H1 (cell line): Measurements from ENCODE around the gene ZNF771. TPM values are rescaled to one million over a fixed set of nuclear protein-coding genes. Genes with fewer than 3 reads are reported as not detected.

ENCODE experiments used
- CTCF ChIA-PET: fragments of 300-600 bp; sonication (Branson Sonifier 250); formaldehyde crosslinking; loops from one replicate; lab custom pipeline; 2021; ENCODE audit not compliant: partially characterized antibody; lab: Charles Lee
- POLR2A ChIA-PET: fragments of 300-600 bp; sonication (Branson Sonifier 250); formaldehyde crosslinking; loops from one replicate; lab custom pipeline; 2021; ENCODE audit warnings: inconsistent platforms; ENCODE audit not compliant: partially characterized antibody; lab: Charles Lee
- DNase-seq, 2 experiments: peaks; one replicate each; pipeline versions ENCODE4 v3.0.0 to v3.0.0-alpha.2; 2010 to 2022; ENCODE audit warnings: low spot score in 2 of 2, low read depth in 1 of 2, mixed read lengths in 1 of 2
- FAIRE-seq: peaks from 2 replicates; lab custom pipeline; 2011; peaks lifted over from hg19 to GRCh38; lab: Jason Lieb, UNC
- H2AFZ ChIP-seq: 2 replicates; pipeline ENCODE4 v1.8.1; 2012; ENCODE audit warnings: low read length, inconsistent platforms
- H2AK5ac ChIP-seq: 2 replicates; pipeline ENCODE4 v1.6.1; 2013; ENCODE audit warnings: low read depth, low read length
- H2BK120ac ChIP-seq: replicated peaks from 2 replicates; pipeline ENCODE3; 2013; ENCODE audit warnings: low read depth, low read length, inconsistent platforms
- H2BK12ac ChIP-seq: 2 replicates; pipeline ENCODE4 v1.6.1; 2013; ENCODE audit warnings: low read depth, low read length
- H2BK15ac ChIP-seq: 2 replicates; pipeline ENCODE4 v1.6.1; 2013; ENCODE audit warnings: low read length
- H2BK20ac ChIP-seq: 2 replicates; pipeline ENCODE4 v1.6.1; 2013; ENCODE audit warnings: low read length
- H2BK5ac ChIP-seq: 2 replicates; pipeline ENCODE4 v1.6.1; 2013; ENCODE audit warnings: low read depth, low read length
- H3K14ac ChIP-seq: 2 replicates; pipeline ENCODE4 v1.6.1; 2013; ENCODE audit warnings: inconsistent platforms; ENCODE audit not compliant: insufficient read length
- H3K18ac ChIP-seq: 2 replicates; pipeline ENCODE4 v1.6.1; 2013; ENCODE audit warnings: low read length; ENCODE audit errors: extremely low read depth
- H3K23ac ChIP-seq: 2 replicates; pipeline ENCODE4 v1.6.1; 2013; ENCODE audit warnings: inconsistent platforms; ENCODE audit not compliant: insufficient read length
- H3K23me2 ChIP-seq: 2 replicates; pipeline ENCODE4 v1.6.1; 2013; ENCODE audit warnings: low read depth, low read length
- H3K27ac ChIP-seq: 2 replicates; pipeline ENCODE4 v1.6.1; 2011; ENCODE audit warnings: low read depth, low read length, inconsistent platforms
- H3K27me3 ChIP-seq, 4 experiments: replicated peaks in 1 of 4; 1 replicate in 1 of 4; 2 replicates in 3 of 4; pipeline versions ENCODE4 v1.6.1 to v1.8.1; 2011 to 2013; ENCODE audit warnings: low read length in 3 of 4, mild to moderate bottlenecking in 3 of 4, inconsistent platforms in 2 of 4, mixed read lengths in 2 of 4, moderate library complexity in 1 of 4; ENCODE audit not compliant: control insufficient read depth in 3 of 4, insufficient read depth in 3 of 4; ENCODE audit errors: extremely low read depth in 1 of 4
- H3K36me3 ChIP-seq, 4 experiments: 2 replicates each; pipeline versions ENCODE4 v1.6.1 to v1.8.1; 2011 to 2013; ENCODE audit warnings: mild to moderate bottlenecking in 4 of 4, low read length in 3 of 4, moderate library complexity in 2 of 4, control low read depth in 1 of 4, inconsistent platforms in 1 of 4; ENCODE audit not compliant: insufficient read depth in 4 of 4, control insufficient read depth in 2 of 4
- H3K4ac ChIP-seq: replicated peaks from 2 replicates; pipeline ENCODE3; 2013; ENCODE audit warnings: low read length, low read depth, mixed read lengths, inconsistent platforms; ENCODE audit not compliant: insufficient read length
- H3K4me1 ChIP-seq, 4 experiments: replicated peaks in 1 of 4; 1 replicate in 1 of 4; 2 replicates in 3 of 4; pipeline versions ENCODE4 v1.6.1 to v1.8.1; 2011 to 2013; ENCODE audit warnings: low read length in 3 of 4, inconsistent platforms in 2 of 4, mixed read lengths in 1 of 4; ENCODE audit not compliant: insufficient read depth in 4 of 4, control insufficient read depth in 3 of 4
- H3K4me2 ChIP-seq, 2 experiments: 2 replicates each; pipeline versions ENCODE4 v1.6.1 to v1.8.1; 2011 to 2013; ENCODE audit warnings: low read depth in 2 of 2, low read length in 2 of 2, control low read depth in 1 of 2, inconsistent platforms in 1 of 2, mild to moderate bottlenecking in 1 of 2; ENCODE audit not compliant: insufficient read depth in 1 of 2
- H3K4me3 ChIP-seq, 4 experiments: fragments of 200-600, 300-600 bp in 1 of 4; sonication (generic), shearing (Covaris generic), sonication (Bioruptor Twin) in 1 of 4; 2 replicates each; pipeline versions ENCODE4 v1.5.1 to v1.8.1; 2011 to 2016; ENCODE audit warnings: low read length in 4 of 4, low read depth in 3 of 4, control low read depth in 2 of 4, inconsistent platforms in 2 of 4, mild to moderate bottlenecking in 2 of 4, mixed read lengths in 1 of 4, moderate library complexity in 1 of 4; ENCODE audit not compliant: insufficient read depth in 2 of 4; ENCODE audit errors: extremely low read depth in 1 of 4
- H3K56ac ChIP-seq: replicated peaks from 2 replicates; pipeline ENCODE3; 2013; ENCODE audit warnings: low read depth, mild to moderate bottlenecking, mixed read lengths, low read length, inconsistent platforms; ENCODE audit not compliant: insufficient read length
- H3K79me1 ChIP-seq: 2 replicates; pipeline ENCODE4 v1.6.1; 2013; ENCODE audit warnings: low read depth, low read length, control low read depth
- H3K79me2 ChIP-seq, 2 experiments: 2 replicates each; pipeline versions ENCODE4 v1.6.1 to v1.8.1; 2012 to 2013; ENCODE audit warnings: low read length in 2 of 2, mild to moderate bottlenecking in 2 of 2, inconsistent platforms in 1 of 2; ENCODE audit not compliant: insufficient read depth in 2 of 2, control insufficient read depth in 1 of 2
- H3K9ac ChIP-seq, 4 experiments: replicated peaks in 1 of 4; 1 replicate in 1 of 4; 2 replicates in 3 of 4; pipeline versions ENCODE4 v1.6.1 to v1.8.1; 2011 to 2013; ENCODE audit warnings: low read depth in 3 of 4, low read length in 3 of 4, control low read depth in 2 of 4, mild to moderate bottlenecking in 2 of 4, moderate library complexity in 2 of 4, inconsistent platforms in 1 of 4; ENCODE audit errors: extremely low read depth in 1 of 4
- H3K9me3 ChIP-seq, 2 experiments: 2 replicates each; pipeline versions ENCODE4 v1.6.1 to v1.8.1; 2012 to 2013; ENCODE audit warnings: mild to moderate bottlenecking in 2 of 2, moderate library complexity in 2 of 2, control low read depth in 1 of 2, inconsistent platforms in 1 of 2, low read depth in 1 of 2, low read length in 1 of 2, mixed read lengths in 1 of 2; ENCODE audit not compliant: insufficient read depth in 2 of 2
- H4K20me1 ChIP-seq, 2 experiments: replicated peaks in 1 of 2; 2 replicates each; pipeline versions ENCODE3 to v1.8.1; 2011 to 2013; ENCODE audit warnings: inconsistent platforms in 2 of 2, low read length in 2 of 2, mild to moderate bottlenecking in 1 of 2; ENCODE audit not compliant: insufficient read depth in 2 of 2, control insufficient read depth in 1 of 2
- H4K5ac ChIP-seq: 2 replicates; pipeline ENCODE4 v1.6.1; 2013; ENCODE audit warnings: low read length, low read depth, mixed read lengths, inconsistent platforms; ENCODE audit not compliant: insufficient read length
- H4K8ac ChIP-seq: 2 replicates; pipeline ENCODE4 v1.8.0; 2013; ENCODE audit warnings: mild to moderate bottlenecking, moderate library complexity, low read length, inconsistent platforms; ENCODE audit not compliant: insufficient read depth; ENCODE audit errors: extremely low read depth
- H4K91ac ChIP-seq: replicated peaks from 2 replicates; pipeline ENCODE3; 2013; ENCODE audit warnings: low read length, mixed read lengths, inconsistent platforms; ENCODE audit not compliant: insufficient read length
- ASH2L ChIP-seq: fragments of 200-600, 300-600 bp; sonication (generic); IDR thresholded peaks from one replicate; pipeline ENCODE4 v1.7.1; 2017; ENCODE audit warnings: low read length
- BCL11A ChIP-seq, 2 experiments: IDR thresholded peaks; one replicate each; pipeline ENCODE4 v1.6.1; 2011; ENCODE audit warnings: low read depth in 2 of 2, low read length in 2 of 2, mild to moderate bottlenecking in 2 of 2
- JUND ChIP-seq: IDR thresholded peaks from 2 replicates; pipeline ENCODE4 v1.6.1; 2011; ENCODE audit warnings: mild to moderate bottlenecking, improper control_type of control experiment, low read length
- NANOG ChIP-seq: IDR thresholded peaks from 2 replicates; pipeline ENCODE4 v1.6.1; 2011; ENCODE audit warnings: low read length, low read depth, mild to moderate bottlenecking, inconsistent platforms; ENCODE audit not compliant: insufficient read depth, poor library complexity, severe bottlenecking
- POLR2A ChIP-seq, 2 experiments: IDR thresholded peaks; 1 replicate in 1 of 2; 2 replicates in 1 of 2; pipeline ENCODE4 v1.6.1; 2011; ENCODE audit warnings: low read depth in 2 of 2, low read length in 2 of 2, mild to moderate bottlenecking in 2 of 2; ENCODE audit errors: control extremely low read depth in 1 of 2
- RBBP5 ChIP-seq: IDR thresholded peaks from 2 replicates; pipeline ENCODE4 v1.7.1; 2012; ENCODE audit warnings: low read depth, mild to moderate bottlenecking, inconsistent platforms, low read length, moderate library complexity, borderline replicate concordance
- SAP30 ChIP-seq: fragments of 300-600 bp; sonication (generic); IDR thresholded peaks from 2 replicates; pipeline ENCODE4 v1.7.1; 2012; ENCODE audit warnings: low read length, moderate library complexity, mild to moderate bottlenecking, inconsistent platforms; ENCODE audit not compliant: insufficient read depth, insufficient replicate concordance
- SIN3A ChIP-seq, 2 experiments: IDR thresholded peaks in 1 of 2; conservative IDR thresholded peaks in 1 of 2; 2 replicates each; pipeline ENCODE4 v1.6.1; 2011 to 2012; ENCODE audit warnings: low read length in 2 of 2, improper control_type of control experiment in 1 of 2, low read depth in 1 of 2, mild to moderate bottlenecking in 1 of 2
- SIRT6 ChIP-seq: IDR thresholded peaks from one replicate; pipeline ENCODE4 v1.7.1; 2012; ENCODE audit warnings: low read length, inconsistent platforms
- TBP ChIP-seq: IDR thresholded peaks from 2 replicates; pipeline ENCODE4 v1.6.1; 2011; ENCODE audit warnings: low read depth, low read length, improper control_type of control experiment
- TCF12 ChIP-seq: IDR thresholded peaks from 2 replicates; pipeline ENCODE4 v1.6.1; 2011; ENCODE audit warnings: low read depth, mild to moderate bottlenecking, low read length
- YY1 ChIP-seq: IDR thresholded peaks from 2 replicates; pipeline ENCODE4 v1.6.1; 2011; ENCODE audit warnings: low read depth, mild to moderate bottlenecking, low read length
- ZNF274 ChIP-seq: IDR thresholded peaks from 2 replicates; pipeline ENCODE4 v1.7.0; 2012; ENCODE audit warnings: low read length, borderline replicate concordance; ENCODE audit errors: extremely low read depth
- WGBS, 2 experiments: shearing (Covaris generic) in 1 of 2; methylation state at CpG; one replicate each; pipeline versions ENCODE4 v1.1.6 to v1.1.7; 2013 to 2015; ENCODE audit warnings: low lambda C conversion rate in 2 of 2, mixed read lengths in 2 of 2, inconsistent platforms in 1 of 2, low coverage in 1 of 2, missing lambda C conversion rate in 1 of 2; ENCODE audit not compliant: insufficient replicate concordance in 2 of 2, insufficient coverage in 1 of 2, insufficient read length in 1 of 2; ENCODE audit errors: extremely low coverage in 1 of 2, missing lambda C conversion rate in 1 of 2; 5-methylcytosine and 5-hydroxymethylcytosine counted together
- polyA plus RNA-seq, 7 experiments: library from polyadenylated mRNA; depleted of rRNA in 3 of 7; stranded (reverse) in 5 of 7; unstranded in 2 of 7; fragments of >200 nt in 5 of 7; fragments of 200-250 nt in 2 of 7; gene quantifications; 1 replicate in 5 of 7; 2 replicates in 1 of 7; 4 replicates in 1 of 7; pipeline versions ENCODE4 v1.2.1 to v1.2.3, GENCODE V29; 2011 to 2013; ENCODE audit warnings: missing spikeins in 2 of 7, mixed read lengths in 2 of 7
- total RNA-seq: library from RNA; stranded (reverse); fragmentation: NEBNext Ultra II Directional; extraction: Animal tissue kit (Norgen Biotek cat#: 25700); gene quantifications from 2 replicates; pipeline ENCODE4 v1.2.1, GENCODE V29; 2021
- TF ChIP-seq, protein P1 (sequence below): IDR thresholded peaks from 2 replicates; pipeline ENCODE4 v1.6.1; 2012; ENCODE audit warnings: inconsistent platforms

Gene ZNF771
- total and polyA plus RNA-seq, 2 of the 8 experiments (the other 6 are each of a cell fraction or from before 2014, with no cell fraction given): 10.6 to 15.7 TPM

DNA sequence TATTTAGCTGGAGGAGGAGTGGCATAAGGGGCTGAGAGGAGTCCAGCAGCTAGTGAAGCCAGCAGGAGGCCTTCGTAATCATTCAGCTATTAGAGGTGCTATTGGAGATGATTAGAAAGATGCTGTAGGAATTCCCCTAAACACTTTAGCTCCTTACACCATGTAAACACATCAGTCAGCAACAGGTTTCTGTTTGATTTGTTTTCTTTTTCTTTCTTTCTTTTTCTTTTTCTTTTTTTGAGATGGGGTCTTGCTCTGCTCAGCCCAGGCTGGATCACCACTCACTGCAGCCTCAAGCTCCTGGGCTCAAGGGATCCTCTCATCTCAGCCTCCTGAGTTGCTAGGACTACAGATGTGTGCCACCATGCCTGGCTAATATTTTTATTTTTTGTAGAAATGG lies 48.9 kb downstream of the ZNF771 start:
- Histone ChIP-seq H3K18ac (no peak overlapping the region), H2BK120ac (no peak overlapping the region), H3K9me3 (no peaks in the 10 kb centered on the region), H4K20me1 (no peaks in the 10 kb centered on the region), H3K9ac (no peak overlapping the region), H3K36me3 (no peaks in the 10 kb centered on the region), H4K91ac (no peak overlapping the region), H3K79me1 (no peaks in the 10 kb centered on the region), H3K4ac (no peak overlapping the region), H3K56ac (no peak overlapping the region), H3K23ac (no peak overlapping the region), H2AFZ (no peak overlapping the region), H3K14ac (no peak overlapping the region), H2BK15ac (no peak overlapping the region), H3K27me3 (no peaks in the 10 kb centered on the region; a peak in 1 of 7 replicates), H3K4me1 (no peaks in the 10 kb centered on the region), H3K79me2 (no peaks in the 10 kb centered on the region), H4K8ac (no peak overlapping the region), H2BK5ac (no peak overlapping the region), H2AK5ac (no peak overlapping the region), H3K27ac (no peak overlapping the region), H2BK12ac (no peak overlapping the region), H3K4me2 (no peak overlapping the region), H3K23me2 (no peaks in the 10 kb centered on the region), H3K4me3 (no peak overlapping the region), H2BK20ac (no peak overlapping the region), H4K5ac (no peak overlapping the region)
- ChIA-PET CTCF (interaction anchor here (1.0 to 4.1 kb wide), 5 partner anchors 8 to 79 kb away, joined by 3 to 21 read pairs (median 4); partner anchors contain the start of genes DCTPP1 and ZNF747), POLR2A (interaction anchor here (0.6 to 1.6 kb wide), 3 partner anchors 19 to 130 kb away, joined by 3 to 4 read pairs (median 3); no protein-coding TSS in a partner anchor)
- no peak for FAIRE-seq
- no peak for DNase-seq
- WGBS, 2 experiments: 82% methylated on average over 1 of the region's 1 CpG; no CpG with 5 or more reads in 1 of the 2 experiments
- TF ChIP-seq NANOG: no peak
- no peak for TF ChIP-seq JUND
- TF ChIP-seq, protein P1, sequence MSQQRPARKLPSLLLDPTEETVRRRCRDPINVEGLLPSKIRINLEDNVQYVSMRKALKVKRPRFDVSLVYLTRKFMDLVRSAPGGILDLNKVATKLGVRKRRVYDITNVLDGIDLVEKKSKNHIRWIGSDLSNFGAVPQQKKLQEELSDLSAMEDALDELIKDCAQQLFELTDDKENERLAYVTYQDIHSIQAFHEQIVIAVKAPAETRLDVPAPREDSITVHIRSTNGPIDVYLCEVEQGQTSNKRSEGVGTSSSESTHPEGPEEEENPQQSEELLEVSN: no peak
- no peak for TF ChIP-seq ASH2L
- TF ChIP-seq POLR2A (IDR thresholded peaks at IDR 0.05; ENCODE audit: control extremely low read depth in 1 of 2, low read depth in 2 of 2, low read length in 2 of 2): no peak
- no peak for TF ChIP-seq RBBP5
- TF ChIP-seq TCF12: no peak
- no peak for TF ChIP-seq TBP
- no peak for TF ChIP-seq SIRT6
- no peak for TF ChIP-seq YY1
- TF ChIP-seq BCL11A (IDR thresholded peaks at IDR 0.05; ENCODE audit: low read depth in 2 of 2, low read length in 2 of 2): no peak
- TF ChIP-seq SIN3A (conservative IDR thresholded peaks at IDR 0.05 in 1 of 2, IDR thresholded peaks at IDR 0.05 in 1 of 2; ENCODE audit: low read depth in 1 of 2, low read length in 2 of 2): no peak
- TF ChIP-seq SAP30: no peak
- TF ChIP-seq ZNF274: no peak
